Measurements from ENCODE around the gene GABRG3. TPM values are rescaled to one million over a fixed set of nuclear protein-coding genes. Genes with fewer than 3 reads are reported as not detected.

The GABRG3 gene
- total and polyA plus RNA-seq, 2 donors: 0.71 to 2.0 TPM

GRCh38 chr15:27045796-27046195, 74.8 kb downstream of the GABRG3 start:
- Histone ChIP-seq H3K4me1 (ENCODE audit: control insufficient read depth in 2 of 2, insufficient read depth in 2 of 2, low read length in 2 of 2) (no peaks in the 10 kb centered on the region), H3K27ac (ENCODE audit: low read depth in 1 of 2, low read length in 1 of 2) (no peak overlapping the region), H3K4me3 (ENCODE audit: low read length in 2 of 2) (no peak overlapping the region), H3K36me3 (ENCODE audit: control insufficient read depth in 2 of 2, insufficient read depth in 2 of 2, low read length in 1 of 2) (no peaks in the 10 kb centered on the region), H3K27me3 (ENCODE audit: control insufficient read depth in 2 of 2, insufficient read depth in 1 of 2, low read length in 1 of 2) (no peaks in the 10 kb centered on the region), H3K9me3 (ENCODE audit: control insufficient read depth in 2 of 2, insufficient read depth in 1 of 2, low read length in 1 of 2) (no peaks in the 10 kb centered on the region)
- no peak for DNase-seq (ENCODE audit: low read depth in 6 of 9, low spot score in 9 of 9)
- WGBS: 94% methylated on average over 16 of the region's 16 CpGs

- WGBS: 94% methylated on average over 3 of the region's 3 CpGs
Measured at GRCh38 chr15:27046880-27047279, 75.9 kb downstream of the GABRG3 start.

GRCh38 chr15:27050163-27050562, 79.2 kb downstream of the GABRG3 start:
- Histone ChIP-seq H3K4me3 (ENCODE audit: low read length in 2 of 2) (no peak overlapping the region), H3K36me3 (ENCODE audit: control insufficient read depth in 2 of 2, insufficient read depth in 2 of 2, low read length in 1 of 2) (no peaks in the 10 kb centered on the region), H3K27me3 (ENCODE audit: control insufficient read depth in 2 of 2, insufficient read depth in 1 of 2, low read length in 1 of 2) (no peaks in the 10 kb centered on the region), H3K4me1 (ENCODE audit: control insufficient read depth in 2 of 2, insufficient read depth in 2 of 2, low read length in 2 of 2) (no peaks in the 10 kb centered on the region), H3K9me3 (ENCODE audit: control insufficient read depth in 2 of 2, insufficient read depth in 1 of 2, low read length in 1 of 2) (no peaks in the 10 kb centered on the region), H3K27ac (ENCODE audit: low read depth in 1 of 2, low read length in 1 of 2) (no peak overlapping the region)
- WGBS: 48% methylated on average over 4 of the region's 4 CpGs
- DNase-seq (ENCODE audit: low read depth in 6 of 9, low spot score in 9 of 9): no peak

More at GRCh38 chr15:27046880-27047279, 75.9 kb downstream of the GABRG3 start:
- Histone ChIP-seq H3K9me3 (ENCODE audit: control insufficient read depth in 2 of 2, insufficient read depth in 1 of 2, low read length in 1 of 2) (no peaks in the 10 kb centered on the region), H3K27ac (ENCODE audit: low read depth in 1 of 2, low read length in 1 of 2) (no peak overlapping the region), H3K27me3 (ENCODE audit: control insufficient read depth in 2 of 2, insufficient read depth in 1 of 2, low read length in 1 of 2) (no peaks in the 10 kb centered on the region), H3K4me3 (ENCODE audit: low read length in 2 of 2) (no peak overlapping the region), H3K36me3 (ENCODE audit: control insufficient read depth in 2 of 2, insufficient read depth in 2 of 2, low read length in 1 of 2) (no peaks in the 10 kb centered on the region), H3K4me1 (ENCODE audit: control insufficient read depth in 2 of 2, insufficient read depth in 2 of 2, low read length in 2 of 2) (no peaks in the 10 kb centered on the region)
- no peak for DNase-seq (ENCODE audit: low read depth in 6 of 9, low spot score in 9 of 9)

GRCh38 chr15:27054426-27054825, 83.4 kb downstream of the GABRG3 start:
- DNase-seq (ENCODE audit: low read depth in 6 of 9, low spot score in 9 of 9): no peak
- WGBS: 85% methylated on average over 10 of the region's 10 CpGs
- H3K9me3 ChIP-seq (ENCODE audit: control insufficient read depth in 2 of 2, insufficient read depth in 1 of 2, low read length in 1 of 2): no peaks in the 10 kb centered on the region
- no peak overlapping the region for H3K4me3 ChIP-seq (ENCODE audit: low read length in 2 of 2)
- H3K4me1 ChIP-seq (ENCODE audit: control insufficient read depth in 2 of 2, insufficient read depth in 2 of 2, low read length in 2 of 2): no peaks in the 10 kb centered on the region
- no peak overlapping the region for H3K27ac ChIP-seq (ENCODE audit: low read depth in 1 of 2, low read length in 1 of 2)
- H3K36me3 ChIP-seq (ENCODE audit: control insufficient read depth in 2 of 2, insufficient read depth in 2 of 2, low read length in 1 of 2): no peaks in the 10 kb centered on the region
- no peaks in the 10 kb centered on the region for H3K27me3 ChIP-seq (ENCODE audit: control insufficient read depth in 2 of 2, insufficient read depth in 1 of 2, low read length in 1 of 2)

GRCh38 chr15:27057904-27058645, 87.1 kb downstream of the GABRG3 start:
- no peaks in the 10 kb centered on the region for H3K36me3 ChIP-seq (ENCODE audit: control insufficient read depth in 2 of 2, insufficient read depth in 2 of 2, low read length in 1 of 2)
- no peak for DNase-seq (ENCODE audit: low read depth in 6 of 9, low spot score in 9 of 9)
- no peaks in the 10 kb centered on the region for H3K4me1 ChIP-seq (ENCODE audit: control insufficient read depth in 2 of 2, insufficient read depth in 2 of 2, low read length in 2 of 2)
- no peak overlapping the region for H3K27ac ChIP-seq (ENCODE audit: low read depth in 1 of 2, low read length in 1 of 2)
- H3K4me3 ChIP-seq (ENCODE audit: low read length in 2 of 2): no peak overlapping the region
- H3K27me3 ChIP-seq (ENCODE audit: control insufficient read depth in 2 of 2, insufficient read depth in 1 of 2, low read length in 1 of 2): no peaks in the 10 kb centered on the region
- no peaks in the 10 kb centered on the region for H3K9me3 ChIP-seq (ENCODE audit: control insufficient read depth in 2 of 2, insufficient read depth in 1 of 2, low read length in 1 of 2)
- WGBS: 89% methylated on average over 14 of the region's 14 CpGs

- H3K27ac ChIP-seq (ENCODE audit: low read depth in 1 of 2, low read length in 1 of 2): no peak overlapping the region
- no peaks in the 10 kb centered on the region for H3K9me3 ChIP-seq (ENCODE audit: control insufficient read depth in 2 of 2, insufficient read depth in 1 of 2, low read length in 1 of 2)
- no peak overlapping the region for H3K4me3 ChIP-seq (ENCODE audit: low read length in 2 of 2)
- no peaks in the 10 kb centered on the region for H3K36me3 ChIP-seq (ENCODE audit: control insufficient read depth in 2 of 2, insufficient read depth in 2 of 2, low read length in 1 of 2)
- 83% methylated on average over 2 of the region's 2 CpGs for WGBS
- no peak for DNase-seq (ENCODE audit: low read depth in 6 of 9, low spot score in 9 of 9)
- no peaks in the 10 kb centered on the region for H3K27me3 ChIP-seq (ENCODE audit: control insufficient read depth in 2 of 2, insufficient read depth in 1 of 2, low read length in 1 of 2)
- no peaks in the 10 kb centered on the region for H3K4me1 ChIP-seq (ENCODE audit: control insufficient read depth in 2 of 2, insufficient read depth in 2 of 2, low read length in 2 of 2)
Measured at GRCh38 chr15:27058939-27059338, 88.0 kb downstream of the GABRG3 start.

- no peaks in the 10 kb centered on the region for H3K27me3 ChIP-seq (ENCODE audit: control insufficient read depth in 2 of 2, insufficient read depth in 1 of 2, low read length in 1 of 2)
- 9% methylated on average over 3 of the region's 3 CpGs for WGBS
- no peaks in the 10 kb centered on the region for H3K36me3 ChIP-seq (ENCODE audit: control insufficient read depth in 2 of 2, insufficient read depth in 2 of 2, low read length in 1 of 2)
- DNase-seq (ENCODE audit: low read depth in 6 of 9, low spot score in 9 of 9): peak in 6 of 9 donors; percentile 5 to 35 (median 10)
- no peaks in the 10 kb centered on the region for H3K9me3 ChIP-seq (ENCODE audit: control insufficient read depth in 2 of 2, insufficient read depth in 1 of 2, low read length in 1 of 2)
- no peaks in the 10 kb centered on the region for H3K4me1 ChIP-seq (ENCODE audit: control insufficient read depth in 2 of 2, insufficient read depth in 2 of 2, low read length in 2 of 2)
- no peak overlapping the region for H3K27ac ChIP-seq (ENCODE audit: low read depth in 1 of 2, low read length in 1 of 2)
- H3K4me3 ChIP-seq (ENCODE audit: low read length in 2 of 2): no peak overlapping the region
Measured at GRCh38 chr15:27059610-27060202, 88.7 kb downstream of the GABRG3 start.

GRCh38 chr15:27061739-27062138, 90.8 kb downstream of the GABRG3 start:
- Histone ChIP-seq H3K36me3 (ENCODE audit: control insufficient read depth in 2 of 2, insufficient read depth in 2 of 2, low read length in 1 of 2) (no peaks in the 10 kb centered on the region), H3K27ac (ENCODE audit: low read depth in 1 of 2, low read length in 1 of 2) (no peak overlapping the region), H3K9me3 (ENCODE audit: control insufficient read depth in 2 of 2, insufficient read depth in 1 of 2, low read length in 1 of 2) (no peaks in the 10 kb centered on the region), H3K27me3 (ENCODE audit: control insufficient read depth in 2 of 2, insufficient read depth in 1 of 2, low read length in 1 of 2) (no peaks in the 10 kb centered on the region), H3K4me1 (ENCODE audit: control insufficient read depth in 2 of 2, insufficient read depth in 2 of 2, low read length in 2 of 2) (no peaks in the 10 kb centered on the region), H3K4me3 (ENCODE audit: low read length in 2 of 2) (no peak overlapping the region)
- DNase-seq (ENCODE audit: low read depth in 6 of 9, low spot score in 9 of 9): no peak
- WGBS: 80% methylated on average over 6 of the region's 6 CpGs

GRCh38 chr15:27062951-27063350, 92.0 kb downstream of the GABRG3 start:
- no peak overlapping the region for H3K27ac ChIP-seq (ENCODE audit: low read depth in 1 of 2, low read length in 1 of 2)
- 96% methylated on average over 9 of the region's 9 CpGs for WGBS
- no peak for DNase-seq (ENCODE audit: low read depth in 6 of 9, low spot score in 9 of 9)

More at GRCh38 chr15:27062951-27063350, 92.0 kb downstream of the GABRG3 start:
- H3K9me3 ChIP-seq (ENCODE audit: control insufficient read depth in 2 of 2, insufficient read depth in 1 of 2, low read length in 1 of 2): peaks cover 0 to 1% of the 10 kb centered on the region in 2 donors
- no peaks in the 10 kb centered on the region for H3K4me1 ChIP-seq (ENCODE audit: control insufficient read depth in 2 of 2, insufficient read depth in 2 of 2, low read length in 2 of 2)
- no peaks in the 10 kb centered on the region for H3K36me3 ChIP-seq (ENCODE audit: control insufficient read depth in 2 of 2, insufficient read depth in 2 of 2, low read length in 1 of 2)
- H3K27me3 ChIP-seq (ENCODE audit: control insufficient read depth in 2 of 2, insufficient read depth in 1 of 2, low read length in 1 of 2): no peaks in the 10 kb centered on the region
- no peak overlapping the region for H3K4me3 ChIP-seq (ENCODE audit: low read length in 2 of 2)
